ENCODE data around the gene OR1D2.
"Not testable (repeated sequence)": the region's sequence is repeated elsewhere in the genome, so short reads cannot be mapped to it uniquely, and the experiment has no call there.

Gene OR1D2, protein sequence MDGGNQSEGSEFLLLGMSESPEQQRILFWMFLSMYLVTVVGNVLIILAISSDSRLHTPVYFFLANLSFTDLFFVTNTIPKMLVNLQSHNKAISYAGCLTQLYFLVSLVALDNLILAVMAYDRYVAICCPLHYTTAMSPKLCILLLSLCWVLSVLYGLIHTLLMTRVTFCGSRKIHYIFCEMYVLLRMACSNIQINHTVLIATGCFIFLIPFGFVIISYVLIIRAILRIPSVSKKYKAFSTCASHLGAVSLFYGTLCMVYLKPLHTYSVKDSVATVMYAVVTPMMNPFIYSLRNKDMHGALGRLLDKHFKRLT

DNA sequence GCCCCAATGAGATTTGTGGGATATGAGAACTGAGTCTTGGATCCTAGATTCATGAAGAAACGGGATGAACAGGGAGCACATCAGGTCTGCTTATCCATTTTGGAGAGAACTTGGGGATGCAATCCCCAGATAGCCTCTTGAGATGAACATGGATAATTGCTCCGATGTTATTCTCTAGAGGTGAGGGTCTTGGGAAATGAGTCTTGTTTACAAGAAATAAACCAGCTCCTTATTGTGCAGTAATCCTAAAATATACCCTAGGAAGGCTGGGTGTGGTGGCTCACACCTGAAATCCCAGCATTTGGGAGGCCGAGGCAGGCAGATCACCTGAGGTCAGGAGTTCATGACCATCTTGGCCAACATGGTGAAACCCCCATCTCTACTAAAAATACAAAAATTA is at the start of gene OR1D2:
OR1D2 (minus strand) TSS at position 101 of the 400 bp plus-strand sequence. CDS start 11,426 bp downstream, outside the sequence.
- DNase-seq (ENCODE audit: low read depth in 2 of 2) = no peak

DNA sequence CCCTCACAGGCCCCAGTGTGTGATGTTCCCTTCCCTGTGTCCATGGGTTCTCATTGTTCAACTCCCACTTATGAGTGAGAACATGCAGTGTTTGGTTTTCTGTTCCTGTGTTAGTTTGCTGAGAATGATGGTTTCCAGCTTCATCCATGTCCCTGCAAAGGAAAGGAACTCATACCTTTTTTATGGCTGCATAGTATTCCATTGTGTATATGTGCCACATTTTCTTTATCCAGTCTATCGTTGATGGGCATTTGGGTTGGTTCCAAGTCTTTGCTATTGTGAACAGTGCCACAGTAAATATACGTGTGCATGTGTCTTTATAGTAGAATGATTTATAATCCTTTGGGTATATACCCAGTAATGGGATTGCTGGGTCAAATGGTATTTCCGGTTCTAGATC is 33.3 kb upstream of the OR1D2 start:
- DNase-seq (ENCODE audit: low read depth in 2 of 2) = not testable (repeated sequence)

DNA sequence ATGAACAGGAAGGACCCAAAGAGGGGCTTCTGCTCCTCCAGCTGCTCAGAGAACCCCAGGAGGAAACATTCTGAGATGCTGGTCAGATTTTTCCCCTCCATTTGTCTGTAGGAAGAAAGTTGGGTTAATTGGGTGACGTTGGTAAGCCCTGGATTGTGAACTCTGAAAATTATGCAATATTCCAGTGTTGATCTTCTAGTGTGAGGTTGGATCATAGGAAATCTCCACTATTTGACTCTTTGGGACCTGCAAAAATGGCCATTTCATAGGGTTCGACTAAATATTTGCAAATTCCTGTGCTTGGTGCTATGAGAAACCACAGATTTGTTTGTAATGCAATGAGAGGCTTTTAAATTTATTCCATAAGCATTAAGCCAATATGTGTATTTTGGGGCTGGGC is 23.2 kb upstream of the OR1D2 start, which contains the start of gene OR1G1:
OR1G1 (minus strand) TSS at position 101 of the 400 bp plus-strand sequence; CDS start at position 101, 0 bp downstream.
- no peak for DNase-seq (ENCODE audit: low read depth in 2 of 2)

DNA sequence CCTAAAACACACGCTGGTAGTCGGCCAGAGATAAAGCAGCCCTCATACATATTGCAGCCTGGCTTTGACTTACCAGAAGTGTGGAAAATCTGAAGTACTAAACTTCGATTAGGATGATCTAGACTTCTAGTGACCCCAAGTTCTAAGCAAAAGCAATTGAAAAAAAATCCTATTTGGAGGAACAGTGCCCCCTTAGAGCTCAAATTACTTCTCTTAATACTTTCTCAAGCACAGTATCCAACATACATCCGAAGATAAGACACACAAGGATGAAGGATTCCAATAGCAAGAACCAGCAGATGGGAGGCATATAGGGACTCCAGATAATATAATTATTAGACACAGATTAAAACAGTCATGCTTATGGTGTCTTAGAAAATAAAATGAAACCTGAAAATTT is 30.4 kb downstream of the OR1D2 start:
- DNase-seq (ENCODE audit: low read depth in 2 of 2) = not testable (repeated sequence)

DNA sequence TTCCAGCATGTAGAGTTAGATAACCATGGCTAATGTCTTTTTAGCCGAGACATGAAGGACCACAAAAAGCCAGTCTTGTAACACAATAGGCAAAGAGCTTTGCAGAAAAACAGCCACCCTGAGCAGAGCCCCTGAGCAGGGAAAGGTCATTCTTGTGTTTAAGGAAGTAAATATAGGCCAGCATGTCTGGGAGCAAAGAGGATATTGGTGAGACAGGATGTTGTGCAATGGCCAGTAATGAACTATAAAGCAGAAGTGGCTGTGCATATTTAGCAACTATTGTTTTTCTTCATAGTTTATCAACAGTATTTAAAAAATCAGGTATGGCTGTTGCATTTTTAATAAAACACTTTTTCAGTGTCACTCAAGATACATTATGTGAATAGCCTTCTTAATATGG is 39.0 kb downstream of the OR1D2 start:
- DNase-seq (ENCODE audit: low read depth in 2 of 2) = not testable (repeated sequence)

DNA sequence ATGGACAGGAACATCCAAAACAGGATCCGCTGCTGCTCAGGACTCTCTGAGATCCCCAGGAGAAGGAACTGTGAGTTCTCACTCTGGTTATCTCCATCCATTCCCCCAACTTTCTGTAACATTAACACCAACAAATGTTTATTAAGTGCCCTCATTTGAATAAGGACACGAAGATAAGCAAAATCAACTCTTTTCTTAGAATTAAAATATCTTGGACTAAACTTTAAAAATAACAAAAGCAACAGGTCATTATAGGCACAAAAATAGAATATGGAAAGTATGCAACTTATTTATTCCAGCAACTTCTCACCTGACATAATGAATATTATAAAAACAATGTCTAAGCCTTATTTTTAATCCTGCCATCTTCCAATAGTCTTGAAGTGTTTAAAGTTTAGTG is 40.7 kb downstream of the OR1D2 start, which contains the start of gene OR1D5:
OR1D5 (minus strand) TSS at position 101 of the 400 bp plus-strand sequence; CDS start at position 101, 0 bp downstream.
- not testable (repeated sequence) for DNase-seq (ENCODE audit: low read depth in 2 of 2)

DNA sequence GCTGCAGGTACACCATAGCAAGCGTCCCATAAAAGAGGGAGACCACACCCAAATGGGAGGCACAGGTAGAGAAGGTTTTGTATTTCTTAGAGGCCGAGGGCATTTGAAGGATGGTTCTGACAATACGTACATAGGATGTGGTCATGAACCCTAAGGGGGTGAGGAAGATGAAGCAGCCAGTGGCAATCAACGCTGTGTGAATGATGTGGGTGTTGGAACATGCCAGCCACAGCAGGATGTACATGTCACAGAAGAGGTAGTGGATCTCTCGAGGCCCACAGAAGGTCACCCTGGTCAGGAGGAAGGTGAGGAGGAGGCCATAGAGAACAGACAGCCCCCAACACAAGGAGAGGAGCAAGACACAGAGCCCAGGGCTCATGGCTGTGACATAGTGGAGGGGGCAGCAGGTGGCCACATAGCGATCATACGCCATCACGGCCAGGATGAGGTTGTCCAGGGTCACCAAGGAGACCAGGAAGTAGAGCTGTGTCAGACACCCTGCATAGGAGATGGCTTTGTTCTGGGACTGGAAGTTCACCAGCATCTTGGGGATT is 41.3 kb downstream of the OR1D2 start:
- DNase-seq (ENCODE audit: low read depth in 2 of 2) = not testable (repeated sequence)

DNA sequence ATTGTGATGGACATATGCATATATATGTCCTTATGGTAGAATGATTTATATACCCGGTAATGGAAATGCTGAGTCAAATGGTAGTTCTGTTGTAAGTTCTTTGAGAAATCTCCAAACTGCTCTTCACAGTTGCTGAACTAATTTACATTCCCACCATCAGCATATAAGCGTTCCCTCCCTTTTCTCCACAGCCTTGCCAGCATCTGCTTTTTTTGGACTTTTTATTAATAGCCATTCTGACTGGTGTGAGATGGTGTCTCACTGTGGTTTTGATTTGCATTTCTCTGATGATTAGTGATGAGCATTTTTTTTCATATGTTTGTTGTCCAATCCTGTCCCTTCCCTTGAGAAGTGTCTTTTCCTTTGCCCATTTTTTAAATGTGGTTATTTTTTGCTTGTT is 49.4 kb downstream of the OR1D2 start:
- not testable (repeated sequence) for DNase-seq (ENCODE audit: low read depth in 2 of 2)

DNA sequence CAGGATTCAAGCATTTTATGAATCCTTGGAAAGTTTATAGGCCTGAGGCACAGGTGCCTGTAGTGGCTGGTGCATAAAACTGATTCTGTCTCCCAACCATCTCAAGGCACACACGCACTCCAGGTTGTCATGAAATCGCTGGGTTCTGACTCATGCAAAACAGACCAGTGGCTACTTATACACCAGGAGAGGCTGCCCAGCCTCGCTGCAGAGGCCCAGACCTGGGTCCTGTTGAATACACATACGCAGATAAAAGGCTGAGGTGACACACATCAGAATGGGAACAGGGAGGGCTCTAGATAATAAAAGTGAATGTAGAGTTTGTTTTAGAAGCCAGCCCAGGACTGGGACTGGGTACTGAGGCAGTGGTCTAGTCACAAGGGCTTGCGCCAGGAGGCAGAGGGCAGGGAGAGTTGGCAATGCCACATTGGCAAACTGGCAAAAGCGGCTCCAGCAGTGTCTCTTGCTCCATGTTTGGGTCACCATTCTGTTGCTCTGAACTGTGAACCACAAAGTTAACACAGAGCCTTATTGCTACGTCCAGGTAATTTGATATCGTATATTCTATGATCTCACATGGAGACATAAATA is 54.4 kb downstream of the OR1D2 start:
- no peak for DNase-seq (ENCODE audit: low read depth in 2 of 2)

DNA sequence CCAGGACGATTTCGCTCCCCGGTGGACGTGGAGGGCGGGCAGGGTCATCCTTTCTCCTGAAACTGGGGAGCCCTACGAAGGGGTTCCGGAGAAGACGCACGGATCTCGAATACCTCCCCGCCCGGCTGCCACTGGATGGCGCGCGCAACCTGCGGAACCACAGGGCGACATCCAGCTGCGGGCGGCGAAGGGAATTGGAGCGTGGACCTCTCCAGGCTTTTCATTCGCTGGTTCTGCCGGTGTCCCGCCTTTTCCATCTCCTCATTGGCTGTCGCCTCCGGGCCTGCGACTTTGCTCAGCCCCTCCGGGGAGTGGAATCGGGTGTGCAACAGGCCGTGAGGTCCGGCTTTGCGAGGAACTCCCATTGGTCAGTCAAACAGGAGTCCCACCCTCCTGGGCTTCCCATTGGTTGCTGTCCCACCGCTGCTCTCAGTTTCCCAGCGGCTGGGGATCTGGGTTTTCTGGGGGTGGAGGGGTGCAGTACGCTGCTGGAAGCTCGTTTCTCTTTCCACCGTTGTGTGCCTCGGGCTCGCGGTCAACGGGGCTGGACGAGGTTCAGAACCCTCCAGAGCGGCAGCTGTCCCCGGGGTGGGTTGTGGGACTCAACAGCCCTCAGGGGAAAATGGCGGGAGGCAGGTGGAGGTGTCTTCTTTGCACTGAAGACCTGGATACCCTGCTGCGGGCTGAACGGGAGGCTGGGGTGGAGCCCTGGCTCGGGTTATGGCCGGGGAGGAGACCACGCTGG is 55.3 kb downstream of the OR1D2 start:
- peak; percentile 92 to 94 for DNase-seq (ENCODE audit: low read depth in 2 of 2)

DNA sequence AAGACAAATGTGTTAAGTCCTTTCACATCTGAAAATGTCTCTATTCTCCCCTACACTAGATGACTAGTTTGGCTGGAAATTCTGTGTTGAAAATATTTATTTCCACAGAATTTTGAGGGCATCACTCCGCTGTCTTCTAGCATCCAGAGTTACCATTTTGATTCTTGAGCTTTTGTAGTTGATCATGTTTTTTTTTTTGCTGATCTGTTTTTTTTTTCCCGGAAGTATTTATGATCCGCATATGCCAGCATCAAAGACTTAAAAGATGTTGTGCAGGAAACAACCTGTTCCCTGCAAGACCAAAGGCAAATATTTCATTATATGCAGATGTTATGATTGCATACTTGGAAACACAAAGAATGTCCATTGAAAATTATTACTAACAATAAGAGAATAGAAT is 57.5 kb downstream of the OR1D2 start:
- no peak for DNase-seq (ENCODE audit: low read depth in 2 of 2)

DNA sequence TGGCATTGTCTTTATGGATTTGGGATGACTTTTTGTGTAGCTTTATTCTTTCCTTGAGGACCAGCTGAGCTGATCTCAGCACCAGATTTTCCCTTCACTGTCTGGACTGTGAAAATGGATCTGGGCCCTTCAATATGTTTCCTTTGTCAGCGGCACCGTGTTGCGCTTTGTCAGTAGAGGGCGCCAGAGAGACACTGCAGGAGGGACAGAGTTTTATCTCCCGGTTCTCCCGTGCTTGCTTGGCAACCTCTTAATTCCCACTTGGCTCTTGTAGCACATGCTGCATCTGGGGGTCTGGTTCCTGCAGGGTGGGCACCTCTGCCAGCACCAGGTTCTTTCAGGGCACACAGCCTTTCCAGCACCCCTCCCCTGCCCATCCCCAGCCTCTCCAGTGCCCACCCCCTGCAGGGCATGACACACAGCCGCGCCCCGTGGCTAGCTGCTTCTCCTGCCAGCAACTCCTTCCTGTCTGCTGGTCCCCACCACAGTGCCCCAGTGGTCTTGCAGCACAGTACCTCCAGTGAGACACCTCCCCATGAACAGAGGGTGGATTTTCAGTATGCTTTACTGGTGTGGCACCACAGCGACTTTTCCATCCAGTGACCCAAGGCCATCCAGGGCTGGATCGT is 60.4 kb downstream of the OR1D2 start:
- no peak for DNase-seq (ENCODE audit: low read depth in 2 of 2)

DNA sequence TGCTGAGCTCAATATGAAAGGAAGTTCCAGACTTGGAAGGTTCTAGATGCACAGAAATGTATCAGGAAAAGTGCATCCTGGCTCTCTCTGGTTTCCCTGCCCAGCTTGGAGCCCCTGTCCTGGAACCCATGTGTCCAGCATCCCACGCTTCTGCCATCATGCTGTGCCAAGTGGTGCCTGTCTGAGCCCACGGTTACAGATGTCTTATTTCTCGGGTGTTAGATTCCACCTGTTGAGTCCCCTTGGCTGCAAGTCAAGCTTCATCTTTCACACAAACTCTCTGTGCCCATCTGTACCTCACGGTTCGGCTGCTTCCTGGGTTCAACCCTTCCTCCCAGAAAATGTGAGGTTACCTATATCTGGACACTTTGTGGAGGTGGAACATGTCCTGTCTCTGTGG is 63.3 kb downstream of the OR1D2 start:
- no peak for DNase-seq (ENCODE audit: low read depth in 2 of 2)

DNA sequence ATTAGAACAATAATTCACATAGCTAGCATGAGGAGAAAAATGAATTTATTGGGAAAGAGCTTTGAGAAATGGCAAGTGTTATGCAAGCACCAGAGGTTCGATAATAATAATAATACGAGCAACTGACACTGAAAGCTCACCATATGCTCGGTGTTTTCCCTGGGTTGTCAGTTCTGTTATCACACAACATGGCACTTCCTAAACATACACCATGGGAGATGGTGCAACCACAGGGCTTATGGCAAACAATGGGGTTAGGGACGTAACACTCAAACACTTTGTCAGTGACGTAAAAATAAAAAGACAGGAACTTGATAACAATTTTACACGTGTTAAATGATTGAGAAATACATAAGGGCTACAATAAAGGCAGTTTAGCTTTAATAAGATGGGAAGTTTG is 64.5 kb downstream of the OR1D2 start:
- no peak for DNase-seq (ENCODE audit: low read depth in 2 of 2)

DNA sequence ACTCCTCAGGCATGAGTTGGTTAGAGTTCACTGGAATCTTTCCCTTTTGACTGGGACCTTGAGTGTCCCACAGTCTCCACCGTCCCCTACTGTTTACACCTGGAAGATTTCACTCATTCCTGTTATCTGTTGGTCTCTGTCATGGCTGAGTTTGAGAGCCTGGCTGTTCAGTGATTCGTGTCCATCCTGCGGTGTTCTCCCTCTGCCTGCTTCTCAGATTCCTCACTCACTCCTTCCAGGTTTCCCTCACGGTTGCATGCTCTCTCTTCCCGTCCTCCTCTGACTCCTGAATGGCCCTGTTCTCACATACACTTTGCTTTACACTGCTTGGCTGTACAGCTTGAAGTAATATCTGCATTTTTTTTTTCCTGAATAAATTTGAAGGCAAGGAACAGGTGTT is 65.3 kb downstream of the OR1D2 start:
- DNase-seq (ENCODE audit: low read depth in 2 of 2) = no peak
